LNCaP clone FGC (cell line): ENCODE data around the gene RANBP3.

Experiments used
- DNase-seq: peaks from one replicate; pipeline ENCODE4 v3.0.0-alpha.2; 2011; ENCODE audit warnings: low read depth
- H3K4me3 ChIP-seq: 2 replicates; pipeline ENCODE4 v1.5.1; 2011; ENCODE audit warnings: mild to moderate bottlenecking, low read depth, low read length, control low read depth
- CTCF ChIP-seq: IDR thresholded peaks from 2 replicates; pipeline ENCODE4 v1.5.1; 2012; ENCODE audit warnings: mild to moderate bottlenecking; ENCODE audit not compliant: control insufficient read depth, insufficient read depth; ENCODE audit errors: extremely low read depth

The RANBP3 gene

GRCh38 chr19:5903056-5903623 is 74.8 kb downstream of the RANBP3 start:
- DNase-seq: no peak
- peak overlapping the region; percentile 77 for H3K4me3 ChIP-seq
- no peak for TF ChIP-seq CTCF

DNA sequence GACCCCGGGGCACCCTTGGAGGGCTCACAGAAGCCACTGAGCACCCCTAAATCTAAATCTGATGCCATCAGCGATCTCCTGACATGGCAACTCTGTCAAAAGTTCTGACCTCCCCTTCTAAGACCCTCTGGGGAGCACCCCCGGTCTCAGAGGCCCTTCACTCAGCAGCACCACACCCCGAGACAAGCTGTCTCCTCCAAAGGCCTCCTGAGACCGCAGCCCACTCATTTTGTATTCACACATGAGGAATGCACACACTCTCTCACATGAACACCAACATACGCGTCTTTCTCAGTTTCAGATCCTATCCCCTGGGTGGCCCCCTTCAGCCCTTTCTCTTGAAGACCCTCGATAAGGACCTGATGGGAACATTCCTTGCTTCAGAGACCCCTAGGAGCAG is 77.0 kb downstream of the RANBP3 start:
- H3K4me3 ChIP-seq: no peak overlapping the region
- TF ChIP-seq CTCF: no peak
- DNase-seq: no peak

DNA sequence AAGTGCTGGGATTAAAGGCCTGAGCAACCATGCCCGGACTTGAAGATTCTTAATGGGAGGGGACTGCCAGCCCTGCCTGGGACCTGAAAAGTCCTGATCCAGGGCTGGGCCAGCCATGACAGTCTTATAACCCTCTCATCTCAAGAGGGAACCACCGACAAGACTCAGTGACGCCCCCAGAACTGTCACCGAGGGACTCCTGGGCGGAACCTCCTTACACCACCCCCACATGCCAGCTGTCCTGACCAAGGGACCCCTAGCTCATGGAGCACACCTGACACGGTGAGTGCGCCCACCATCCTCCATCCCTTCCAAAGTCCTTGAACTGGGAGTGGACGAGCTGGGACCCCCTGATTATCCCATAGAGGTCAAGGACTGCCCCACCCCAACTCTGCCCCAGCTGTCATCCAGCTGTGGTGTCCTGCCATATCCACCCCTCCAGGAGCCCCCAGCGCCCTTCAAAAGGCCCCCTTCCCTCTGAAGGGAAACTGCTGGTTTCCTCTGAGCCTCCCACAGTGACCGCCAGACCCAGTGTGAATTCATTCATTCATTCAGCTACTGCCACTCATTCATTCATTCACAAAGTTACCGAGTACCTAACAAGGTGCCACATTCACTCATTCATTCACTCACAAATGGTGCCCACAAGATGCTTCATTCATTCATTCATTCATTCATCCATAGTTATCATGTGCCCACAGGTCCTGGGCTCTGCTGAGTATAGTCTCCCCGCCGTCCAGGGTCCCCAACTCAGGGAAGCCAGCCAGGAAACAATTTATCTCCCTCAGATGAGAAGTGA is 78.0 kb downstream of the RANBP3 start:
- DNase-seq: no peak
- TF ChIP-seq CTCF: no peak

DNA sequence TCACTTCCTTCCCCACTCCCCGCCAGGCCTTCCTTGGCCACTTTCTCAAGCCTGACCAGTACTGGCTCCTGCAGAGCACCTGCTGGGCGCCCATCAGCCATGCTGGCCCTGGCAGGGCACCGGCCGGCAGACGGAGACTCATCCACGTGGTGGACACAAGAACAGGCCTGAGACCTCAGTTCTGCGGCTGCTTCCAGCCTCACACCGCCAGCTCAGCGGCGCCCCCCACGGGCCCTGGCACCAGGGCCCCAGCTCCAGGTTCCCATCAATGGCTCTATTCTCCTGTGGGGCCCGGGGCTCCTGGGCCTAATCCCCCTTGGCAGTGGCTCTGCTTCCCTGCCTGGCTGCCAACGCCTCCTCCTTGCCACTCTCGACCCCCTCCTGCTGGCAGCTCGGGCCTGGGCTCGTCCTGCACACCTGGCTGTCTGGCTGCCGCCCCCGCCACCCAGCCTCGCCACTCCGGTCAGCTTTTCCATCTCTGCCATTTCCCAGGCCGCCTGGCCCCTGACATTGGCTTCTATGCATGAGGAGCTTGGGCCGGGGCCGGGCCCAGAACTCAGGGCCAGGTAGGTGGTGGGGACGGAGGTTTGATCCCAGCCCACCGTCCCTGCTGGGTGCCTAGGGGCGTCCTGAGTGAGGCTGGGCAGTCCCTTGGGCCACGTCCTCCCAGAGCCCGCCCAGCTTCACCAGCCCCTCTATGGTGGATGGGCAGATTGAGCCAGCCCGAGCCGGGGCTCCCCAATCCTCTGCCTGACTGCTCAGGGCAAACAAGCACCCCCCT is 80.6 kb downstream of the RANBP3 start:
- no peak for TF ChIP-seq CTCF
- no peak overlapping the region for H3K4me3 ChIP-seq
- DNase-seq: no peak

More for the DNA sequence above, 78.0 kb downstream of the RANBP3 start:
- H3K4me3 ChIP-seq: no peak overlapping the region

- no peak for TF ChIP-seq CTCF
- H3K4me3 ChIP-seq: no peak overlapping the region
- no peak for DNase-seq
Measured at GRCh38 chr19:5896365-5897076, 81.4 kb downstream of the RANBP3 start.

- no peak overlapping the region for H3K4me3 ChIP-seq
- DNase-seq: no peak
- TF ChIP-seq CTCF: no peak
Measured at GRCh38 chr19:5895890-5896289, 82.0 kb downstream of the RANBP3 start.
